Stimulated activated CD8-positive, alpha-beta memory T cell treated with anti-CD3 and anti-CD28 coated beads, Interleukin-15, amount 100 ng/mL, for 1 hour (primary cell): ENCODE data around the gene PLEKHA3.
"Not testable (repeated sequence)": the region's sequence is repeated elsewhere in the genome, so short reads cannot be mapped to it uniquely, and the experiment has no call there.

ENCODE experiments used
- DNase-seq: peaks from one replicate; pipeline ENCODE4 v3.0.0-alpha.2; 2020; ENCODE audit warnings: low read depth

Gene PLEKHA3

DNA sequence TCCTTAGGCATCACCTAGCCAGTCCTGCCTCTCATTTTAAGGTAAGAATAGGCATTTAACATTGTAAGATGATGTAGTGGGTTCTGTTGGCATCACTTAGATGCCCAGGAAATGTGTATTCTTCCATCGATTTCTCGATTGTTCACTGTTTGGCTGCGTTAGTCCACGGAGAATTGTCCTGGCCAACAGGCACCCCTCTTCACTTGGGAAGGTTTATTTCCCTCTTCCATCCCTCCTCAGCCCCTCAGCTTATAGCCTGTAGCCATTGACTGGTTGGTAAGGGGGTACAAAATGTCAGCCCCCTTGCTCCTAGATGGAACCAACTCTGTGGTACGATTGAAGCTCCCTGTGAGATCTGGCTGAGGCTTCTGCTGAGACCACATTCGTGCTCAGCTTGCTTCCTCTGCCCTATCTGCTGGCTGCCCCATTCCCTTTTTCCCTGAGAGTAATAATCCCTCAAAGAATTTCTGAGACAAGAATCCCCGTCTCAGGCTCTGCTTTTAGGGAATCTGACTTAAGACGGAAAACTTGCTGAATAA is 43.4 kb downstream of the PLEKHA3 start:
- DNase-seq: no peak

DNA sequence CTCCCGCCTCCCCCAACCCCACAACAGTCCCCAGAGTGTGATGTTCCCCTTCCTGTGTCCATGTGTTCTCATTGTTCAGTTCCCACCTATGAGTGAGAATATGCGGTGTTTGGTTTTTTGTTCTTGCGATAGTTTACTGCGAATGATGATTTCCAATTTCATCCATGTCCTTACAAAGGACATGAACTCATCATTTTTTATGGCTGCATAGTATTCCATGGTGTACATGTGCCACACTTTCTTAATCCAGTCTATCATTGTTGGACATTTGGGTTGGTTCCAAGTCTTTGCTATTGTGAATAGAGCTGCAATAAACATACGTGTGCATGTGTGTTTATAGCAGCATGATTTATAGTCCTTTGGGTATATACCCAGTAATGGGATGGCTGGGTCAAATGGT is 44.8 kb downstream of the PLEKHA3 start:
- DNase-seq: not testable (repeated sequence)

DNA sequence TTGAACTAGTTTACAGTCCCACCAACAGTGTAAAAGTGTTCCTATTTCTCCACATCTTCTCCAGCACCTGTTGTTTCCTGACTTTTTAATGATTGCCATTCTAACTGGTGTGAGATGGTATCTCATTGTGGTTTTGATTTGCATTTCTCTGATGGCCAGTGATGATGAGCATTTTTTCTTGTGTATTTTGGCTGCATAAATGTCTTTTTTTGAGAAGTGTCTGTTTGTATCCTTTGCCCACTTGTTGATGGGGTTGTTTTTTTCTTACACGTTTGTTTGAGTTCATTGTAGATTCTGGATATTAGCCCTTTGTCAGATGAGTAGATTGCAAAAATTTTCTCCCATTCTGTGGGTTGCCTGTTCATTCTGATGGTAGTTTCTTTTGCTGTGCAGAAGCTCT is 45.2 kb downstream of the PLEKHA3 start:
- DNase-seq: not testable (repeated sequence)

DNA sequence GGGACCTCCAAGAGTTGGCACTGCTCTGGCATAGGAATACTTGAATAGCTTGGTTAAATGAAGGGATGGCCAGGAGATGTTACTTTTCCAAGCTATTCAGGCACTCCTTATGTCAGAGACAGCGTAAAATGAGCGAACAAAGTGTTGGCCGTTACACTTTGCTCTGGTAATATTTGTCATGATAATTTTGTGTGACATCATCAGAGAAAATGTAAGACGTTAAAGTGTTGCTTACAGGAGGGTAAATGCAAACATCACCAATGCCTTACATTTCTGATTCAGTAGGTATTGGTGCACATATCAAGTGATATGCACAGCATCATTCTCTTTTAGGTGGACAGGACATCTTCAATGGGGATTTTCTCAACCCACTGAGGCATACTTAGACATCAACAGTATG is 46.0 kb downstream of the PLEKHA3 start:
- no peak for DNase-seq

DNA sequence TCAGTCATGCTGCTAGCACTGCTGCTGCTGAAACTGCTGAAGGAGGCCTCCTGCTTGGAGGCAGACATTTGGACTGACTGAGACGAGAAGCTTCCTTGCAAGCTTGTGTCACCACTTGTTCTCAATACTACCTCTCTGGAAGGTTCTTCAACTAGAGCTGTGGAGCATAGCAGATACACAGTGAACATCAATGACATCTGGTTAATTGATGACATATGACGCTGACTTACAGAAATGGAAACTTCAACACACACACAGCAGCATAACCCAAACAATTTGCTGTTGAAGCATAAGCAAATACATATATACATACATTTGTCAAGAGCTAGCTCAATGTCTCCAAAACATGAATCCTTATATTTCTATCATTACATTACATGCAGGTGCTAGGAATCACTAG is 47.3 kb downstream of the PLEKHA3 start:
- no peak for DNase-seq

DNA sequence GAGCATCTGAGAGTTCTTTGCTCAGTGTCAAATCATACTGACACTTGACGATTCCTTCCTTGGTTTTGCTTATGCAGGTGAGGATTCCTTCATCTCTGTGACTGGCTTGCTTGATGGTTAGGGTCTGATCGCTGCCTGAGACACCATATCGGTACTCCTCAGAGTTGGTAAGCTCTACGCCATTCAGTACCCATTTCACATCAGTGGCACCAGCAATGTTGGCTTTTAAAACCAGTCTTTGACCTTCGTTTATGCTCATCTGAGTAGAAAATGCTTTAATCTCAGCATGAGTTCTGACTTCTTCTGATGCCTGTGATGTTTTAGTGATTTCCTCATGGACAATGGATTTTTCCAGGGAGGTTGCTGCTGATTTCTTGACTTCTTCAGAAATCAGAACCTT is 48.4 kb downstream of the PLEKHA3 start:
- no peak for DNase-seq

DNA sequence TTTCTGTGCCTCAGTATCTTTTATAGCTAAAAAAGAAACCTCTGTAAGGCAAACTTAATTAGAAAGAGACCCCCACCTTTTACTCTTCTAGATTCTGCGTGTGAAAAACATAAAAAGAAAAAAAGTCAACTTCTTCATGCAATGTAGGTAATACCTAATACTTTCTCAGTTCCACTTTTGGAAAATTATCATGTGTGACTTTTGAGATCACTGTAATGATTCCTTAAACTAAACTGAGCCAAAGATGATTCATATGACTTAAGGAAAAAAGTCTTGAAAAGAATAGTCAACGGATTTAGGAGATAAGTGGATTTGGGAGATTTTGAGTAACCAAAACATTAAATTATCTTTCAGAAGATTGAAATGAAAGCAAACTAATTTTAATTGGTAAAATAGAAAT is 48.9 kb downstream of the PLEKHA3 start:
- no peak for DNase-seq

DNA sequence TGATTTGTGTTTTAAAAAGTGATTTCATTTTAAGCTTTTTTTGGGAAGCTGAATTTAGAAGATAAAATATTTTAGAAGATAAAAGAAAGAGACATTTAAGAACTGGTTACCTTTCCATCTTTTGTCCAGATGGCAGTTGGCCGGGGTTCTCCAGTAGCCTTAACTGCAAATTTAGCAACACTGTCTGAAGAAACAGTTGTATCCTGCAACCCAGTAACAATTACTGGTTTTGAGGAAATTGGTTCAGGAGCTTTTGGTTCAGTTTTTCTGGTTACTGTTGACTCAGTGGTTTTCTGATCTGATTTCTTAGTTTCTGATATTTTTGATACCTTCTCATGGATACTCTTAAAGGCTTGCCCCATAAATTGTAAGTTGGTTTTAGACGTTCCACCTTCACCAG is 49.9 kb downstream of the PLEKHA3 start:
- no peak for DNase-seq

DNA sequence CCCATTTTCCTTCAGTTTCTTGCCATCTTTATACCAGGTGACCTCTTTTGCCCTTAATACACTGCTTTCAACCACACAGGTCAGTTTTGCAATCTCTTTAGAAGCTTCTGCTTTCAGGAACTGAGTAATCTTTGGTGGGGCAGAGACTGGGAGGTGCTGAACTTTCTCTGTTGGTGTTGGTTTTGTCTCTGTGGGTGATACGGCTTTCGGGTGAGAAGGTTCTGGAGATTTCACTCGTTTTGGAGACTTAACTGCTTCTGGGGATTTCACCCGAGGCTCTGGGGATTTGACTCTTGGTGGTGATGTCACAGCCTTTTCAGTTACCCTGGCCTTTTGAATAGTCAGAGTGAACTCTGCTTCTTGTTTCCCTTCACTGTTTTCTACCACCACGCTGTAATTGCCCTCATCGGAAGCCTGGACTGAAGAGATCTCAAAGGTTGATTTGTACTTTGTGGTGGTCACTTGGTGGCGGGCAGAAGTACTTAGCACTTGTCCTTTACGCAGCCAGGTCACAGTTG is 50.4 kb downstream of the PLEKHA3 start:
- no peak for DNase-seq

DNA sequence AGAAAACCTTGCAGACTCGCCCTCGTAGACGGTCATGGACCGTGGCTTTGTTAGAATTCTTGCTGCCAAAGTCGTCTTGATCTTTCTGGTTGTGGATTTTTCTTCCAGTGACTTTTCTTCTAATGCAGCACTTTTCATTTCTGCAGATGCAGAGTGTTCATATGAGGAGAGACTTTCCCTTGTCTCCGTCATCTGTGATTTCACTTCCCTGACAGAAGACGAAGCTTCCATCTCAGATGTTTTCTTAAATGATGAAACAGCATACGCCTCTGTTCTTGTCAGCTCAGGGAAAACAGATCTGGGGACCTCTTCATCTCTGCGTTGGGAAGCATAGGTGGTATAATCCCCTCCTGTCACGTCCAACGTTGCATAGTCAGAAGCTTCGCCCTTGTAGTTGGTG is 50.9 kb downstream of the PLEKHA3 start:
- no peak for DNase-seq

DNA sequence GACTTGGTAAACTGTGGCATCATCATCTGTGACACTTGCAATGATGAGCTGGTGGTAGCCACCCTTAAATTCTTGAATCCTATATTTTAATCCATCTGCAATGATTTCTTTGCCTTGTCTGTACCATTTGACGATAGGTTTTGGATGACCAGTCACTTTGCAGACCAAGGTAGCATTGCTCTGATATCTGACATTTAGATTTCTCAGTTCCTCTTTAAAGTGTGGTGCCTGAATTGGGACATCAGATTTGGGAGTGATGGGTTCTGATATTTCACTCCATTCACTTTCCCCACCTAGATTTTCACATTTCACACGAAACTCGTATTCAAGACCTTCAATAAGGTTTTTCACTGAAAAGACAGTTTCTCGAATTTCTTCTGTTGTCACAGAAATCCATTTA is 55.8 kb downstream of the PLEKHA3 start:
- DNase-seq: no peak

DNA sequence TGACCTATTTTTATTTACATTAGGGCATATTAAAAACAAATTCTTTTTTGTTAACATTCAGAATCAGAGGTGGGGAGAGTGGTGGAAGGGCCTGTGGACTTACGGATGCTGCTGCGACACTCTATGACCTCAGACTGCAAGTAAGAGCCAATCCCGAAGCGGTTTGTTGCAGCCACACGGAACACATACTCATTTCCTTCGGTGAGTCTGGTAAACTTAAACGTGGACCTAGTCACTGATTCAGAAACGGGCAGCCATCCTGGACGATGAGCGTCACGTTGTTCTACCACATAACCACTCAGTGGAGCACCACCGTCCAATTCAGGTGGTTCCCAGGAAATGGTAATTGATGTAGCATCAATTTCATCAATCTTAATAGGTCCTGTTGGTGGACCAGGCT is 61.9 kb downstream of the PLEKHA3 start:
- DNase-seq: no peak

DNA sequence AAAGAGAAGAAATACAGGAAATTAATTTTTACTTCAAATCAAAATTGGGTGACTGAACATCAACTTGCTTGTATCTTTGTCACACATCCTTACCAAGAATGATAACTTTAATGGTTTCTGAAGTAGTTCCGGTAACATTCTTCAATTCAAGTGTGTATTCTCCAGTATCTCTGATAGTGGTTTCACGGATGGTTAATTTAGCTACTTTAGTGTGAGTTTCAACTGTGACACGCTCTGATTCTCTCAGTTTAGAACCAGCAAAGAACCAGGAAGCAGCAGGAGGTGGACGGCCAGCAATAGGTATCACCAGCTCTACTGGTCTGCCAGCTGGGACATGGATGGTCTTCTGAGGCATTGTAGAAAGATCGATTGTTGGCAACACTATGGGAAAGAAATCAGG is 62.3 kb downstream of the PLEKHA3 start:
- DNase-seq: no peak

DNA sequence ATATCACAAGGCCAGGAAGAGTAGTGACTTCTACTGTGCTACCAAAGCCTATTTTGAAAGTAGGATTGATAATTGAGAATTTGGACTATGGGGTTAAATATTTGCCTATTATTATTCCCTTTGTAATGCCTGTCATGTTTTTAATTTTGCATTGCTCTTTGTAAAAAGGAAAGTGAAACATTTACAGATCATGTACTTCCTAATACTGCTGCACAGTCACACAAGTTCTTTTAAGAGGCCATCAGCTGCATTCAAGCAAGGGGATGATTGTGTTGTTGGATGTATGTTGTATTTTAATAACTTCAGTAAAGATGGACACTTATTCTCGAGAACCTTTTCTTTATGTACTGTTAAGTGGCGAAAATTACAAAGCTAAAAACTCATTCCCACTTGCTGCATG is 70.1 kb downstream of the PLEKHA3 start:
- DNase-seq: no peak

DNA sequence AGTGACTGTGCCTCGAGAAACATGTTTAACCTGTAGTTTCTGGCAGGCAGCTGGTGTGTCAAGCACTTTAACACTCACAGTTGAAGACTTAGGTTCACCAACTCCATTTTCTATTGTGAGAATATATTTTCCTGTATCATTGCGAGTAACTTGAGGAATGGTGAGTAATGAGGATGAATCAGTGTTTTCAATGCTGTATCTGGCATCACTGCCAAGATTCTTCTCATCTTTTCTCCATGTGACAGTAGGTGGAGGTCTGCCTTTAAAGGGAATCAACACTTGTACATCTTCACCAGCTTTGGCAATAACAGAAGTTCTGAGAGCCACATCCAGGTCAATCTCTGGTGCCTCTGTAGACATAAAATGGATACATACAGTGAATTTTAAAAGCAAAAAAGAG is 72.8 kb downstream of the PLEKHA3 start:
- DNase-seq: no peak
